ENCODE measurements around the gene LACTBL1.

Gene LACTBL1

DNA sequence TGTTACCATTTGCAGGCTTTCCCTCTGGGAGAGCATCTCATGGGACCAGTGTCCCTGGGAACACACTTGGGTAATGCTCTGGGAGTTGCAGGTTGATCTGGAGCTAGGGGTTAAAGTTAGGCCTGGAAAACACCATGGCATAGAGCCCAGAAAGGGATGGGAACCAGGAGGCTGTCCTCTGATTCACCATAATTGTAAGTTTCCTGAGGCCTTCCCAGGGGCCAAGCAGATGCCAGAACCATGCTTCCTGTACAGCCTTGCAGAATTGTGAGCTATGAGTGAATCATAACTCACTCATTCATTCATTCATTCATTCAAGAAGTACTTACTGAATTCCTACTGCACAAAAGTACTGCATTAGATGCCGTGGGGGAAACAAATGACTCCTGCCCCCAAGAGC is 50.0 kb downstream of the LACTBL1 start:
- no peak for DNase-seq (ENCODE audit: low spot score)
- TF ChIP-seq, protein P1, sequence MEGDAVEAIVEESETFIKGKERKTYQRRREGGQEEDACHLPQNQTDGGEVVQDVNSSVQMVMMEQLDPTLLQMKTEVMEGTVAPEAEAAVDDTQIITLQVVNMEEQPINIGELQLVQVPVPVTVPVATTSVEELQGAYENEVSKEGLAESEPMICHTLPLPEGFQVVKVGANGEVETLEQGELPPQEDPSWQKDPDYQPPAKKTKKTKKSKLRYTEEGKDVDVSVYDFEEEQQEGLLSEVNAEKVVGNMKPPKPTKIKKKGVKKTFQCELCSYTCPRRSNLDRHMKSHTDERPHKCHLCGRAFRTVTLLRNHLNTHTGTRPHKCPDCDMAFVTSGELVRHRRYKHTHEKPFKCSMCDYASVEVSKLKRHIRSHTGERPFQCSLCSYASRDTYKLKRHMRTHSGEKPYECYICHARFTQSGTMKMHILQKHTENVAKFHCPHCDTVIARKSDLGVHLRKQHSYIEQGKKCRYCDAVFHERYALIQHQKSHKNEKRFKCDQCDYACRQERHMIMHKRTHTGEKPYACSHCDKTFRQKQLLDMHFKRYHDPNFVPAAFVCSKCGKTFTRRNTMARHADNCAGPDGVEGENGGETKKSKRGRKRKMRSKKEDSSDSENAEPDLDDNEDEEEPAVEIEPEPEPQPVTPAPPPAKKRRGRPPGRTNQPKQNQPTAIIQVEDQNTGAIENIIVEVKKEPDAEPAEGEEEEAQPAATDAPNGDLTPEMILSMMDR (IDR thresholded peaks at IDR 0.05; ENCODE audit: borderline replicate concordance, control extremely low read depth, extremely low read depth, insufficient read depth, missing control alignments), result no peak
- in situ Hi-C loops (cut with MboI; ENCODE audit: low sequenced_read_pairs, unreplicated experiment), result no loop called here

DNA sequence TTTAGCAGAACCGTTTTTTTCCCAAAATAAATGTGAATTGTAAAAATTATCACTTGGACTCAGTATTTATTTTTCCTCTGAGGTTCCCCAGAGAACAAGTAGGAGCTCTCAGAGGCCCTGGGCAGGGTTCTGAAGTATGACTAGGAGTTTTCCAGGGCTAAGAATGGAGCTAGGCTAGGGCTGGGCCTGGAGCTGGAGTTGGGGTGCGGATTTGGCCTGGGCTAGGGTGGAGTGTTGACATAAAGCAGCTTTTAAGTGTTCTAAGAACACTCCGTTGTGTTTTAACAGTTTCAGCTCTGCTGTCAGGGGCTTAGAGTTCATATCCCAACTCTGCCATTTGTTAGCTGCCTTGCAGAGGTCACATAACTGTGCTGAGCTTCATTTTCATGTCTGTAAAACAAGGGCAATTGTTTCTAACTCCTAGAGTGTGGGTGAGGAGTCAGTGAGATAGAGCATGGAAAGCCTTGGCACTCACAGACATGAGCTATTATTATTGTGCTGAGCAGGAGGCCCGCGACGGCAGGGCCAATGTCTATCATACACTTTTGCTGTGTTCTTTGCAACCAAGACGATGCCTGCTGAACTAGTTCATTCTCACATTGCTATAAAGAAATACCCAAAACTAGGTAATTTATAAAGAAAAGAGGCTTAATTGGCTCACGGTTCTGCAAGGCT is 51.1 kb downstream of the LACTBL1 start:
- DNase-seq (ENCODE audit: low spot score), result no peak
- TF ChIP-seq, protein P1 (IDR thresholded peaks at IDR 0.05; ENCODE audit: borderline replicate concordance, control extremely low read depth, extremely low read depth, insufficient read depth, missing control alignments), result no peak
- in situ Hi-C loops (cut with MboI; ENCODE audit: low sequenced_read_pairs, unreplicated experiment), result no loop called here

DNA sequence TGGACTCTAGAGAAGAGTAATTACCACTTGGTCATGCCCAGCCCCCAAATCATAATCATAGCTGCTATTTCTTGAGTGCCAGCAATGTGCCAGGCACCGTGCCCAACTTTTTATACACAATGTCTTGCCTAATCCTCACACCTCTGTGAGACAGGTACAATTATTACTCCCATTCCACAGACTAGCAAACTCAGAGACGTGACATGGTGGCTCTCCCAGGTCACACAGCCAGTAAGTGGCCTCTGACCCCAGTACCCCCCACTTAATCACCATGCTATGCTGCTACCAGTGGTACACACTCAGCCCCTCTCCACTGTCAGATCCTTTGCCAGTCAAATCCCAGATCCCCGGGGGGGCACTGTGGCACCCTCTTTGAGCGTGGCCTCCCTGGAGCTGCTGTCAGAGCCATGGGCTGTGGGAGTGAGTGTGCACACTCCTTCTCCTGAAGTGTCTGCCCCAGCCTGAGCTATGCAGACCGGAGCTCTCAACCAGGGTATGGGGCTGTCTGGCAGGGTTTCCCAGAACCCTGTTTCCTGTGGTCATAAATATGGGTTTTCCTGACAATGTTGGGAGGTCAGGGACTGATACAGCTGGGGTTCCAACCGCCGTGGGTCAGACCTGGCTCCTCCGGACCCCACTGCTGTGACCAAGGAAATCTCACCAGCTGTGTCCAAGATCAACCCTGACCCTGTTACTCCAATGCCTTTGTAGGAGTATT is 51.8 kb downstream of the LACTBL1 start:
- in situ Hi-C loops (cut with MboI; ENCODE audit: low sequenced_read_pairs, unreplicated experiment), result no loop called here
- no peak for DNase-seq (ENCODE audit: low spot score)
- TF ChIP-seq, protein P1 (IDR thresholded peaks at IDR 0.05; ENCODE audit: borderline replicate concordance, control extremely low read depth, extremely low read depth, insufficient read depth, missing control alignments), result no peak

DNA sequence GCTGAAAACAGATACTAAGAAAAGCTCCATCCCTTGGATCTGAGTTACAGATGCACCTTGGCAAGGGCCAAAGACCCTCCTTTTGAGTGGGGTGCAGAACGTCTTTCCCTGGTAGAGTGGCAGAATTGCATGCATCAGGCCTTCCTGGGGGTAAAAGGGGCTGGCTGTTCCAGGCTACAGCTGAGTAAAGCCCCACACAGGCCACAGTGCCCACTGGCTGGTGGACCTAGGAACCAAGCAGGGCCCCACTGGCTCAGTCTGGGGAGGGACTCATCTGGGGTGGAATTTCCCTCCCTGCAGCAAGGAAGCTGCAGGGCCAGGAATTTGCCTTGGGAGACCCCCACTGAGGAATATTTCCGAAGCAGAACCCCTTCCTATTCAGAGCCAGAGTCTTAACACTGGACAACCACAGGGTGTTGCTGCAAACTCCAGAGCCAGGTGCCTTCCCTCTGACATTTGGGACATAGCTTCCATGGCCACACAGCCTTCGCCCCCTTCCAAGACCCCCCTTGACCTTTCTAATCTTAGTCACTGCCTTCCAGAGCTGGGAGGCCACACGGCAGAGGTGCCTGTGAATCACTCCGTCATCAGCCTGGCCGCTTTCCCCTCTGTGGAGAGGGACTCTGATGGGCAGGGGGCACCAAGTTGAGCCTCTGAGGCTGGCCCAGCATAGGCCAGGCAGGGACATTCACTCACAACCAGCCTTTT is 52.5 kb downstream of the LACTBL1 start:
- peak; percentile 12 for DNase-seq (ENCODE audit: low spot score)
- in situ Hi-C loops (cut with MboI; ENCODE audit: low sequenced_read_pairs, unreplicated experiment), result no loop called here
- TF ChIP-seq, protein P1 (IDR thresholded peaks at IDR 0.05; ENCODE audit: borderline replicate concordance, control extremely low read depth, extremely low read depth, insufficient read depth, missing control alignments), result no peak

DNA sequence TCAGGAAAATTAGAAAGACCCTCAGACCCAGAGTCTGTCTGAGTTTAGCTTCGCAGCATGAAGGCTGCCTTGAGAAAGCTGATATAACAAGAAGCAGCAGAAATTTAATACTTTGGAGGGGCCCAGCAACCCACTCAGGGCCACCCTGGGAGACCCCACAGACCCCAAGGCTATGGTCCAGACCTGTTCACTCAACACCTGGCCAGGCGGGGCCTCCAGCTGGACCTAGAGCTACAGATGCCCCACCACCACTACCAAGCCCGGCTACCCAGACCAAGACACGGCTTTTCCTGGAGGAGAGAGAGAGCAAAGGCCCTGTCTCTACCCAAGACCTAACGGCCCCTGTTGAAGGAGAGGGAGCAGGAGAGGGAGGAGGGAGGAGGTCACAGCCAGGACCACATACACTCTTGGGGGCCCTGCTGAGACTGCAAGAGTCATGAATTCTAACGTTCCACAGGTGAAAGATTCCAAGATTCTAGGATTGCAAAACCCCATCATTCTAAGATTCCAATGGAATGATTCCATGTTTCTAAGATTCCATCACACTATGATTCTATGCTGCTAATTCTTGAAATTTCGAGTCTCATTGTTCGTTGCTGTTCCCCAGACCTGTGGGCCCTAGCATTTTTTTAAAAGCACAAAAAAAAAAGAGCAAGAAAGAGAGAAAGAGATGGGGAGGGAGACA is 53.2 kb downstream of the LACTBL1 start:
- no peak for DNase-seq (ENCODE audit: low spot score)
- in situ Hi-C loops (cut with MboI; ENCODE audit: low sequenced_read_pairs, unreplicated experiment), result no loop called here

More for the DNA sequence above, 53.2 kb downstream of the LACTBL1 start:
- TF ChIP-seq, protein P1 (IDR thresholded peaks at IDR 0.05; ENCODE audit: borderline replicate concordance, control extremely low read depth, extremely low read depth, insufficient read depth, missing control alignments), result no peak

All from GM13976 (cell line).